ENCODE data around the gene SPRR2F.
"Not testable (repeated sequence)": the region's sequence is repeated elsewhere in the genome, so short reads cannot be mapped to it uniquely, and the experiment has no call there.

Gene SPRR2F

GRCh38 chr1:153122831-153123421, 9.6 kb upstream of the SPRR2F start:
- Histone ChIP-seq H3K27ac (peak overlapping the region; percentile 83), H3K27me3 (no peaks in the 10 kb centered on the region), H3K9me3 (peaks cover 34% of the 10 kb centered on the region), H3K4me2 (peak overlapping the region; percentile 80), H3K4me1 (peaks cover 40% of the 10 kb centered on the region), H3K4me3 (peak overlapping the region; percentile 50; the same call in 1 of the 2 replicates), H3K9ac (peak overlapping the region; percentile 67; the same call in 1 of the 2 replicates), H3K36me3 (no peaks in the 10 kb centered on the region), H4K20me1 (no peaks in the 10 kb centered on the region)
- no peak for TF ChIP-seq Cebpa-rat (IDR thresholded peaks at IDR 0.05)

GRCh38 chr1:153120945-153121344, 7.6 kb upstream of the SPRR2F start:
- Histone ChIP-seq H3K4me3 (no peak overlapping the region), H3K27ac (peak overlapping the region; percentile 83; the same call in 1 of the 2 replicates), H3K9me3 (peaks cover 29% of the 10 kb centered on the region), H3K9ac (no peak overlapping the region), H3K4me1 (peaks cover 35% of the 10 kb centered on the region), H3K36me3 (no peaks in the 10 kb centered on the region), H3K4me2 (peak overlapping the region; percentile 80), H4K20me1 (no peaks in the 10 kb centered on the region), H3K27me3 (no peaks in the 10 kb centered on the region)
- no peak for TF ChIP-seq Cebpa-rat (IDR thresholded peaks at IDR 0.05)

GRCh38 chr1:153119491-153119971, 6.2 kb upstream of the SPRR2F start:
- Histone ChIP-seq H3K4me1 (peaks cover 38% of the 10 kb centered on the region), H3K4me3 (no peak overlapping the region), H3K36me3 (no peaks in the 10 kb centered on the region), H3K27me3 (no peaks in the 10 kb centered on the region), H3K9me3 (peaks cover 15% of the 10 kb centered on the region), H3K9ac (no peak overlapping the region), H3K27ac (no peak overlapping the region), H3K4me2 (no peak overlapping the region), H4K20me1 (no peaks in the 10 kb centered on the region)
- no peak for TF ChIP-seq Cebpa-rat (IDR thresholded peaks at IDR 0.05)

GRCh38 chr1:153115264-153115663, 1.9 kb upstream of the SPRR2F start:
- H3K27ac ChIP-seq, H4K20me1 ChIP-seq, H3K9me3 ChIP-seq, H3K9ac ChIP-seq, H3K4me2 ChIP-seq, H3K4me1 ChIP-seq, H3K4me3 ChIP-seq, H3K27me3 ChIP-seq, H3K36me3 ChIP-seq: not testable (repeated sequence)

- H3K9me3 ChIP-seq, H3K27ac ChIP-seq, H3K27me3 ChIP-seq, H3K4me3 ChIP-seq, H3K36me3 ChIP-seq, H3K4me1 ChIP-seq, H3K4me2 ChIP-seq, H3K9ac ChIP-seq, H4K20me1 ChIP-seq: not testable (repeated sequence)
Observed at GRCh38 chr1:153112454-153112853, 862 bp downstream of the SPRR2F start.

GRCh38 chr1:153100245-153100644, 13.1 kb downstream of the SPRR2F start:
- Histone ChIP-seq H3K4me3 (no peak overlapping the region), H3K36me3 (no peaks in the 10 kb centered on the region), H4K20me1 (no peaks in the 10 kb centered on the region), H3K9me3 (no peaks in the 10 kb centered on the region; the same call in 1 of the 2 replicates), H3K4me2 (no peak overlapping the region), H3K9ac (no peak overlapping the region), H3K27me3 (no peaks in the 10 kb centered on the region), H3K4me1 (no peaks in the 10 kb centered on the region), H3K27ac (no peak overlapping the region)
- no peak for TF ChIP-seq Cebpa-rat (IDR thresholded peaks at IDR 0.05)

GRCh38 chr1:153099461-153100045, 13.8 kb downstream of the SPRR2F start:
- H3K4me2 ChIP-seq, result no peak overlapping the region
- TF ChIP-seq Cebpa-rat (IDR thresholded peaks at IDR 0.05), result no peak
- no peaks in the 10 kb centered on the region for H3K27me3 ChIP-seq
- H4K20me1 ChIP-seq, result no peaks in the 10 kb centered on the region
- no peak overlapping the region for H3K9ac ChIP-seq
- no peaks in the 10 kb centered on the region for H3K36me3 ChIP-seq
- no peaks in the 10 kb centered on the region for H3K9me3 ChIP-seq
- no peaks in the 10 kb centered on the region for H3K4me1 ChIP-seq
- no peak overlapping the region for H3K4me3 ChIP-seq
- H3K27ac ChIP-seq, result no peak overlapping the region

GRCh38 chr1:153095764-153096163, 17.6 kb downstream of the SPRR2F start:
- H3K4me1 ChIP-seq, result peaks cover 7% of the 10 kb centered on the region; the same call in 1 of the 2 replicates
- H3K27ac ChIP-seq, result no peak overlapping the region
- no peak overlapping the region for H3K4me2 ChIP-seq
- no peaks in the 10 kb centered on the region for H3K27me3 ChIP-seq
- H3K36me3 ChIP-seq, result no peaks in the 10 kb centered on the region
- no peak overlapping the region for H3K4me3 ChIP-seq
- no peak overlapping the region for H3K9ac ChIP-seq
- no peaks in the 10 kb centered on the region for H4K20me1 ChIP-seq
- H3K9me3 ChIP-seq, result 0 out of 2 replicates have a peak, but pooled peaks cover 6% of the 10 kb centered on the region
- TF ChIP-seq Cebpa-rat (IDR thresholded peaks at IDR 0.05), result no peak

GRCh38 chr1:153094426-153094825, 18.9 kb downstream of the SPRR2F start, which contains the start of gene SPRR2E:
Gene SPRR2E (minus strand): TSS chr1:153094526. CDS start chr1:153093751, 775 bp downstream.
- Histone ChIP-seq H3K4me1 (peaks cover 14% of the 10 kb centered on the region; the same call in 1 of the 2 replicates), H3K27ac (no peak within 1 kb of the TSS), H3K27me3 (no peaks in the 10 kb centered on the region), H4K20me1 (no peaks in the 10 kb centered on the region), H3K36me3 (no peaks in the 10 kb centered on the region), H3K4me2 (no peak within 1 kb of the TSS), H3K9me3 (peaks cover 19% of the 10 kb centered on the region), H3K9ac (no peak within 1 kb of the TSS), H3K4me3 (no peak within 1 kb of the TSS)
- no peak for TF ChIP-seq Cebpa-rat (IDR thresholded peaks at IDR 0.05)

- no peak overlapping the region for H3K27ac ChIP-seq
- no peak overlapping the region for H3K4me2 ChIP-seq
- H4K20me1 ChIP-seq, result no peaks in the 10 kb centered on the region
- peaks cover 25% of the 10 kb centered on the region for H3K4me1 ChIP-seq
- peaks cover 45% of the 10 kb centered on the region for H3K9me3 ChIP-seq
- no peak for TF ChIP-seq Cebpa-rat (IDR thresholded peaks at IDR 0.05)
- no peaks in the 10 kb centered on the region for H3K36me3 ChIP-seq
- no peak overlapping the region for H3K9ac ChIP-seq
- H3K27me3 ChIP-seq, result no peaks in the 10 kb centered on the region
- no peak overlapping the region for H3K4me3 ChIP-seq
Observed at GRCh38 chr1:153087652-153088051, 25.7 kb downstream of the SPRR2F start.

Data from BLaER1 (cell line).